ENCODE results near the gene ANKRD6. TPM values are rescaled to one million over a fixed set of nuclear protein-coding genes. Genes with fewer than 3 reads are reported as not detected.

The ANKRD6 gene
- total RNA-seq, 1 experiment from 2014 or later: 5.6 TPM

GRCh38 chr6:89413006-89413400 lies 19.9 kb upstream of the ANKRD6 start:
- no peak for ATAC-seq
- intact Hi-C loops (cut with micrococcal nuclease): no loop called here
- peak overlapping the region; percentile 87 for H3K4me2 ChIP-seq (ENCODE audit: low read length)
- peak overlapping the region; percentile 75; the same call in 1 of the 2 replicates for H2AFZ ChIP-seq (ENCODE audit: low read length)
- no TSS peak for BruUV-seq (replicated peaks)
- H4K20me1 ChIP-seq (ENCODE audit: low read length): no peaks in the 10 kb centered on the region
- H3K27me3 ChIP-seq (ENCODE audit: low read length): peaks cover 50% of the 10 kb centered on the region
- H3K79me2 ChIP-seq (ENCODE audit: low read length): no peaks in the 10 kb centered on the region
- H3K4me3 ChIP-seq (ENCODE audit: low read length): peak overlapping the region; percentile 66; the same call in 1 of the 2 replicates
- TF ChIP-seq CTCF (conservative IDR thresholded peaks at IDR 0.05; ENCODE audit: low read depth, low read length): no peak
- no peak for TF ChIP-seq EZH2phosphoT487 (IDR thresholded peaks at IDR 0.05; ENCODE audit: borderline replicate concordance, low read length)
- TF ChIP-seq EZH2 (IDR thresholded peaks at IDR 0.05; ENCODE audit: low read length, unreplicated experiment): no peak
- ChIA-PET POLR2A (ENCODE audit: unreplicated experiment) (interaction anchor here (0.6 kb wide), 1 partner anchor 9 kb away, joined by 4 read pairs; no protein-coding TSS in a partner anchor), CTCF (no interaction called here)
- H3K36me3 ChIP-seq (ENCODE audit: low read depth, low read length): no peaks in the 10 kb centered on the region
- no peaks in the 10 kb centered on the region for H3K9me3 ChIP-seq (ENCODE audit: low read length)
- no peaks in the 10 kb centered on the region for H3K9me2 ChIP-seq (replicated peaks; ENCODE audit: low read length)
- no peaks in the 10 kb centered on the region for H3F3A ChIP-seq (ENCODE audit: low read length, unreplicated experiment)
- H3K4me1 ChIP-seq (ENCODE audit: insufficient read depth, low read length): peaks cover 7% of the 10 kb centered on the region; the same call in 1 of the 2 replicates
- no peak overlapping the region for H3K27ac ChIP-seq (ENCODE audit: low read length)
- H3K9ac ChIP-seq (ENCODE audit: low read length): no peak overlapping the region
- DNase-seq: no peak

GRCh38 chr6:89414215-89414614 lies 18.7 kb upstream of the ANKRD6 start:
- no peaks in the 10 kb centered on the region for H3K79me2 ChIP-seq (ENCODE audit: low read length)
- no TSS peak for BruUV-seq (replicated peaks)
- H3K36me3 ChIP-seq (ENCODE audit: low read depth, low read length): no peaks in the 10 kb centered on the region
- peaks cover 42% of the 10 kb centered on the region for H3K27me3 ChIP-seq (ENCODE audit: low read length)
- no peak overlapping the region for H3K9ac ChIP-seq (ENCODE audit: low read length)
- no peak overlapping the region for H3K4me3 ChIP-seq (ENCODE audit: low read length)
- no peaks in the 10 kb centered on the region for H3F3A ChIP-seq (ENCODE audit: low read length, unreplicated experiment)
- no peak for ATAC-seq
- intact Hi-C loops (cut with micrococcal nuclease): no loop called here
- H3K9me2 ChIP-seq (replicated peaks; ENCODE audit: low read length): no peaks in the 10 kb centered on the region
- H3K9me3 ChIP-seq (ENCODE audit: low read length): no peaks in the 10 kb centered on the region
- POLR2A ChIA-PET (ENCODE audit: unreplicated experiment): interaction anchor here (0.6 kb wide), 1 partner anchor 334 kb away, joined by 3 read pairs; the partner anchor contains the start of gene PNRC1
- H3K4me1 ChIP-seq (ENCODE audit: insufficient read depth, low read length): peaks cover 7% of the 10 kb centered on the region; the same call in 1 of the 2 replicates
- no peak overlapping the region for H2AFZ ChIP-seq (ENCODE audit: low read length)
- CTCF ChIA-PET: no interaction called here
- H3K27ac ChIP-seq (ENCODE audit: low read length): no peak overlapping the region
- no peak overlapping the region for H3K4me2 ChIP-seq (ENCODE audit: low read length)
- no peak for DNase-seq
- no peaks in the 10 kb centered on the region for H4K20me1 ChIP-seq (ENCODE audit: low read length)
- TF ChIP-seq CTCF (conservative IDR thresholded peaks at IDR 0.05; ENCODE audit: low read depth, low read length) (no peak), EZH2phosphoT487 (IDR thresholded peaks at IDR 0.05; ENCODE audit: borderline replicate concordance, low read length) (no peak), EZH2 (IDR thresholded peaks at IDR 0.05; ENCODE audit: low read length, unreplicated experiment) (no peak)

- no peaks in the 10 kb centered on the region for H3K36me3 ChIP-seq (ENCODE audit: low read depth, low read length)
- BruUV-seq (replicated peaks): no TSS peak
- H3K27ac ChIP-seq (ENCODE audit: low read length): no peak overlapping the region
- TF ChIP-seq EZH2phosphoT487 (IDR thresholded peaks at IDR 0.05; ENCODE audit: borderline replicate concordance, low read length): no peak
- TF ChIP-seq EZH2 (IDR thresholded peaks at IDR 0.05; ENCODE audit: low read length, unreplicated experiment): no peak
- TF ChIP-seq CTCF (conservative IDR thresholded peaks at IDR 0.05; ENCODE audit: low read depth, low read length): no peak
- H3K4me2 ChIP-seq (ENCODE audit: low read length): no peak overlapping the region
- ATAC-seq (no peak), DNase-seq (no peak)
- ChIA-PET POLR2A (ENCODE audit: unreplicated experiment) (no interaction called here), CTCF (no interaction called here)
- H2AFZ ChIP-seq (ENCODE audit: low read length): no peak overlapping the region
- H3K79me2 ChIP-seq (ENCODE audit: low read length): no peaks in the 10 kb centered on the region
- H3K9me3 ChIP-seq (ENCODE audit: low read length): no peaks in the 10 kb centered on the region
- H3K4me1 ChIP-seq (ENCODE audit: insufficient read depth, low read length): peaks cover 7% of the 10 kb centered on the region; the same call in 1 of the 2 replicates
- H3K9me2 ChIP-seq (replicated peaks; ENCODE audit: low read length): no peaks in the 10 kb centered on the region
- H4K20me1 ChIP-seq (ENCODE audit: low read length): no peaks in the 10 kb centered on the region
- no peak overlapping the region for H3K4me3 ChIP-seq (ENCODE audit: low read length)
- H3K9ac ChIP-seq (ENCODE audit: low read length): no peak overlapping the region
- H3K27me3 ChIP-seq (ENCODE audit: low read length): peaks cover 37% of the 10 kb centered on the region
- intact Hi-C loops (cut with micrococcal nuclease): no loop called here
- H3F3A ChIP-seq (ENCODE audit: low read length, unreplicated experiment): no peaks in the 10 kb centered on the region
These were observed 17.8 kb upstream of the ANKRD6 start for GRCh38 chr6:89415185-89415584.

Measured in PC-3 (cell line).